HCT116 (cell line): Measurements from ENCODE around the gene CD300LB. TPM values are rescaled to one million over a fixed set of nuclear protein-coding genes. Genes with fewer than 3 reads are reported as not detected.

Experiments
- ATAC-seq: fragments of 200-7000 bp; cut with Tn5 transposase; 2 replicates; pipeline ENCODE4 v1.9.1; 2020; ENCODE audit warnings: mild to moderate bottlenecking, moderate library complexity
- BruUV-seq: library from RNA; stranded (reverse); fragments of 400-500 nt; replicated peaks from 2 replicates; lab custom pipeline; 2021; lab: Mats Ljungman, UMichigan
- CTCF ChIA-PET: fragments of 300-600 bp; sonication (Branson Sonifier 250); formaldehyde crosslinking; loops from one replicate; lab custom pipeline; 2021; ENCODE audit warnings: antibody characterized with exemption; lab: Charles Lee
- POLR2A ChIA-PET: fragments of 300-600, 350-600 bp; sonication (Branson Sonifier 250); formaldehyde crosslinking; loops from one replicate; lab custom pipeline; 2021; ENCODE audit warnings: antibody characterized with exemption; lab: Charles Lee
- RAD21 ChIA-PET, 2 experiments: fragments of 300-600 bp; sonication (Branson Sonifier 250); formaldehyde crosslinking; loops; one replicate each; lab custom pipeline; 2023; ENCODE audit warnings: low total read pairs in 2 of 2; ENCODE audit not compliant: uncharacterized antibody in 2 of 2, unreplicated experiment in 2 of 2, low non-redundant PET in 1 of 2; lab: Charles Lee
- DNase-seq: peaks from one replicate; pipeline ENCODE4 v3.0.0-alpha.2; 2010; ENCODE audit warnings: low read depth, low spot score
- H2AFZ ChIP-seq: fragments of 200-600 bp; shearing (Covaris generic), sonication (generic); 2 replicates; pipeline ENCODE4 v1.6.1; 2017; ENCODE audit warnings: low read depth, mixed run types, mixed read lengths, antibody characterized with exemption, low read length; ENCODE audit not compliant: poor library complexity, severe bottlenecking
- H3K27ac ChIP-seq: 2 replicates; pipeline ENCODE4 v1.5.1; 2012; ENCODE audit warnings: low read depth, low read length
- H3K27me3 ChIP-seq: fragments of 200-600 bp; sonication (generic); 2 replicates; pipeline ENCODE4 v1.6.1; 2016; ENCODE audit warnings: mixed run types, low read length, mixed read lengths; ENCODE audit not compliant: insufficient read depth
- H3K36me3 ChIP-seq, 2 experiments: fragments of 200-500 bp in 1 of 2; fragments of 200-600 bp in 1 of 2; sonication (Bioruptor generic) in 1 of 2; sonication (generic) in 1 of 2; 2 replicates each; pipeline versions ENCODE4 v1.5.1 to v1.6.1; 2014 to 2016; ENCODE audit warnings: low read length in 2 of 2, inconsistent platforms in 1 of 2, mixed read lengths in 1 of 2, mixed run types in 1 of 2; ENCODE audit not compliant: insufficient read depth in 2 of 2, control insufficient read depth in 1 of 2
- H3K4me1 ChIP-seq, 2 experiments: fragments of 200-600 bp in 1 of 2; sonication (generic) in 1 of 2; 2 replicates each; pipeline versions ENCODE4 v1.5.1 to v1.6.1; 2012 to 2017; ENCODE audit warnings: low read length in 2 of 2, inconsistent platforms in 1 of 2, mild to moderate bottlenecking in 1 of 2, mixed read lengths in 1 of 2, mixed run types in 1 of 2, moderate library complexity in 1 of 2; ENCODE audit not compliant: insufficient read depth in 2 of 2, control insufficient read depth in 1 of 2
- H3K4me2 ChIP-seq: fragments of 200-600 bp; sonication (generic); 2 replicates; pipeline ENCODE4 v1.6.1; 2017; ENCODE audit warnings: mixed run types, low read length, mixed read lengths
- H3K4me3 ChIP-seq, 2 experiments: fragments of 200-600 bp in 1 of 2; sonication (generic) in 1 of 2; replicated peaks in 1 of 2; 2 replicates each; pipeline ENCODE4 v1.5.1; 2011 to 2016; ENCODE audit warnings: low read length in 2 of 2, control low read depth in 1 of 2, low read depth in 1 of 2, mild to moderate bottlenecking in 1 of 2, mixed read lengths in 1 of 2, mixed run types in 1 of 2
- H3K79me2 ChIP-seq: fragments of 200-600 bp; sonication (generic); 2 replicates; pipeline ENCODE4 v1.6.1; 2017; ENCODE audit warnings: mild to moderate bottlenecking, mixed run types, low read length, moderate library complexity, mixed read lengths; ENCODE audit not compliant: insufficient read depth
- H3K9ac ChIP-seq: fragments of 200-600 bp; sonication (generic); 2 replicates; pipeline ENCODE4 v1.6.1; 2016; ENCODE audit warnings: low read length, mixed read lengths
- H3K9me2 ChIP-seq: fragments of 200-600 bp; sonication (generic), shearing (Covaris generic); 2 replicates; pipeline ENCODE4 v1.6.1; 2017; ENCODE audit warnings: mixed run types, mild to moderate bottlenecking, moderate library complexity; ENCODE audit not compliant: insufficient read depth
- H3K9me3 ChIP-seq, 2 experiments: fragments of 200-500 bp in 1 of 2; fragments of 200-600 bp in 1 of 2; sonication (Bioruptor generic) in 1 of 2; sonication (generic) in 1 of 2; 2 replicates each; pipeline ENCODE4 v1.6.1; 2014 to 2017; ENCODE audit warnings: low read length in 2 of 2, mixed read lengths in 2 of 2, inconsistent platforms in 1 of 2, low read depth in 1 of 2, mild to moderate bottlenecking in 1 of 2, mixed run types in 1 of 2, moderate library complexity in 1 of 2; ENCODE audit not compliant: control insufficient read depth in 1 of 2, insufficient read depth in 1 of 2
- H4K20me1 ChIP-seq: fragments of 200-600 bp; sonication (generic), shearing (Covaris generic); 2 replicates; pipeline ENCODE4 v1.6.1; 2017; ENCODE audit warnings: mixed run types, mild to moderate bottlenecking, moderate library complexity; ENCODE audit not compliant: insufficient read depth
- ATF3 ChIP-seq: IDR thresholded peaks from 2 replicates; pipeline ENCODE4 v1.6.1; 2012
- CTCF ChIP-seq, 3 experiments: fragments of 200-600 bp in 1 of 3; sonication (generic) in 1 of 3; IDR thresholded peaks in 2 of 3; conservative IDR thresholded peaks in 1 of 3; 2 replicates each; pipeline ENCODE4 v1.5.1; 2012 to 2017; ENCODE audit warnings: low read depth in 2 of 3, low read length in 2 of 3, antibody characterized with exemption in 1 of 3, borderline replicate concordance in 1 of 3, control low read depth in 1 of 3, mild to moderate bottlenecking in 1 of 3, mixed read lengths in 1 of 3, mixed run types in 1 of 3, moderate library complexity in 1 of 3; ENCODE audit not compliant: insufficient read depth in 1 of 3
- EGR1 ChIP-seq: IDR thresholded peaks from 2 replicates; pipeline ENCODE4 v1.6.1; 2012; ENCODE audit warnings: low read depth
- ELF1 ChIP-seq: IDR thresholded peaks from 2 replicates; pipeline ENCODE4 v1.6.1; 2012; ENCODE audit warnings: low read depth, borderline replicate concordance
- EZH2 ChIP-seq: fragments of 200-600 bp; sonication (generic); IDR thresholded peaks from 2 replicates; pipeline ENCODE4 v1.6.1; 2017; ENCODE audit warnings: antibody characterized with exemption, mixed run types
- FOSL1 ChIP-seq: IDR thresholded peaks from 2 replicates; pipeline ENCODE4 v1.6.1; 2012; ENCODE audit warnings: low read depth
- JUND ChIP-seq: IDR thresholded peaks from 2 replicates; pipeline ENCODE4 v1.6.1; 2012
- POLR2A ChIP-seq: IDR thresholded peaks from 2 replicates; pipeline ENCODE4 v1.7.0; 2011; ENCODE audit warnings: borderline replicate concordance; ENCODE audit not compliant: insufficient read depth, insufficient read length; ENCODE audit errors: extremely low read depth
- POLR2AphosphoS5 ChIP-seq: IDR thresholded peaks from 2 replicates; pipeline ENCODE4 v1.6.1; 2011; ENCODE audit warnings: mild to moderate bottlenecking, low read depth, low read length, moderate library complexity
- RAD21 ChIP-seq: IDR thresholded peaks from 2 replicates; pipeline ENCODE4 v1.6.1; 2012; ENCODE audit warnings: low read depth, mild to moderate bottlenecking
- SP1 ChIP-seq: IDR thresholded peaks from 2 replicates; pipeline ENCODE4 v1.6.1; 2012; ENCODE audit warnings: low read depth
- SRF ChIP-seq: IDR thresholded peaks from 2 replicates; pipeline ENCODE4 v1.6.1; 2012; ENCODE audit warnings: low read depth
- YY1 ChIP-seq: IDR thresholded peaks from 2 replicates; pipeline ENCODE4 v1.6.1; 2011; ENCODE audit warnings: low read length, low read depth, moderate library complexity, mild to moderate bottlenecking; ENCODE audit not compliant: insufficient replicate concordance; ENCODE audit errors: extremely low read depth
- ZFX ChIP-seq: fragments of 450-650 bp; IDR thresholded peaks from 2 replicates; pipeline ENCODE4 v1.6.1; 2017
- ZNF274 ChIP-seq: fragments of 200-500 bp; sonication (Bioruptor generic); IDR thresholded peaks from 2 replicates; pipeline ENCODE4 v1.6.1; 2014; ENCODE audit warnings: mild to moderate bottlenecking, low read depth, low read length, inconsistent platforms
- intact Hi-C: fragments of 100-400 bp; cut with micrococcal nuclease; formaldehyde crosslinking; loops from 2 replicates; pipeline ENCODE4 v1.10.0; 2022
- total RNA-seq: library from RNA; stranded (reverse); gene quantifications from one replicate; pipeline ENCODE4 v1.2.1, GENCODE V29; 2021; ENCODE audit not compliant: unreplicated experiment

Gene CD300LB
- total RNA-seq, 1 experiment from 2014 or later: not detected

GRCh38 chr17:74545843-74546230, 14.6 kb upstream of the CD300LB start, which contains the start of gene CD300C:
TSS of gene CD300C (minus strand) at chr17:74546115. CDS start at chr17:74545782, 333 bp downstream.
- POLR2A ChIA-PET: no interaction called here
- RAD21 ChIA-PET: no interaction called here
- Histone ChIP-seq H3K27ac (no peak within 1 kb of the TSS), H3K4me1 (peaks cover 0 to 5% of the 10 kb centered on the region in 2 experiments; a peak in 1 of 4 replicates), H2AFZ (no peak within 1 kb of the TSS), H3K79me2 (no peaks in the 10 kb centered on the region), H3K9ac (no peak within 1 kb of the TSS), H3K36me3 (no peaks in the 10 kb centered on the region), H3K9me3 (no peaks in the 10 kb centered on the region), H3K27me3 (no peaks in the 10 kb centered on the region), H3K4me2 (no peak within 1 kb of the TSS), H3K9me2 (no peaks in the 10 kb centered on the region), H3K4me3 (no peak within 1 kb of the TSS), H4K20me1 (no peaks in the 10 kb centered on the region)
- no TSS peak for BruUV-seq
- intact Hi-C loops: no loop called here
- DNase-seq (no peak), ATAC-seq (peak; percentile 37; the same call in 1 of the 2 replicates)
- TF ChIP-seq SP1: no peak
- TF ChIP-seq ZFX: no peak
- no peak for TF ChIP-seq POLR2AphosphoS5
- no peak for TF ChIP-seq FOSL1
- no peak for TF ChIP-seq CTCF (IDR thresholded peaks at IDR 0.05 in 2 of 3, conservative IDR thresholded peaks at IDR 0.05 in 1 of 3; ENCODE audit: borderline replicate concordance in 1 of 3, insufficient read depth in 1 of 3, low read depth in 2 of 3, low read length in 2 of 3)
- TF ChIP-seq SRF: no peak
- TF ChIP-seq JUND: no peak
- TF ChIP-seq YY1: no peak
- TF ChIP-seq ATF3: no peak
- no peak for TF ChIP-seq ZNF274
- no peak for TF ChIP-seq RAD21
- TF ChIP-seq ELF1: no peak
- no peak for TF ChIP-seq EZH2
- no peak for TF ChIP-seq POLR2A
- TF ChIP-seq EGR1: no peak
- CTCF ChIA-PET: interaction anchor here (0.7 kb wide), 1 partner anchor 13 kb away, joined by 3 read pairs; no protein-coding TSS in a partner anchor
